ENCODE data around the gene SORCS2. TPM values are rescaled to one million over a fixed set of nuclear protein-coding genes. Genes with fewer than 3 reads are reported as not detected.

SORCS2 gene
- total RNA-seq (10 to 100 TPM in 1 of 9 donors, 1 to 10 TPM in 8; 1.1 to 15.5 (median 1.5) TPM), polyA plus RNA-seq (1 to 10 TPM in 2 of 3 donors, under 1 TPM in 1; 0.67 to 1.3 (median 1.3) TPM)
- long read RNA-seq, donor 1: 0 reads
- long read RNA-seq, donor 2: 0 reads
- long read RNA-seq, donor 3: 0 reads
- long read RNA-seq, donor 4: 0 reads
- long read RNA-seq, donor 5, partial matches to known transcripts: 0 of 2 reads
- long read RNA-seq, donor 5, other reads (novel, unspliced or antisense): 2 of 2 reads
- long read RNA-seq, donor 6: 0 reads
- long read RNA-seq, donor 7: 0 reads
- long read RNA-seq, donor 8: 0 reads
- long read RNA-seq, donor 9: 0 reads
- long read RNA-seq, donor 10: 0 reads

GRCh38 chr4:7192252-7193029, at the start of gene SORCS2:
Gene SORCS2 (plus strand): TSS chr4:7192538.
- intact Hi-C loops (cut with DNase I): loop anchor here (5.0 kb wide), 4 partner anchors 105 to 530 kb away; no protein-coding TSS in a partner anchor
- no peak for TF ChIP-seq POLR2A (IDR thresholded peaks at IDR 0.05)
- peak in 4 of 6 experiments; percentile 26 to 88 (median 80) for TF ChIP-seq CTCF (IDR thresholded peaks at IDR 0.05)
- no peak within 1 kb of the TSS for H3K27ac ChIP-seq
- 0 to 1% (median 1%) methylated on average over 12 to 115 of the region's 116 CpGs for whole genome bisulfite sequencing, 4 donors
- peaks cover 23% of the 10 kb centered on the region for H3K27me3 ChIP-seq
- H3K36me3 ChIP-seq (replicated peaks in 1 of 2): no peaks in the 10 kb centered on the region
- H3K4me3 ChIP-seq: peak within 1 kb of the TSS in 1 of 4 donors; percentile 52
- no peaks in the 10 kb centered on the region for H3K9me3 ChIP-seq (replicated peaks in 1 of 3)
- peak; percentile 34 to 69 (median 65) for DNase-seq
- no peaks in the 10 kb centered on the region for H3K4me1 ChIP-seq (replicated peaks in 1 of 2)

- H3K4me1 ChIP-seq (replicated peaks in 1 of 2): no peaks in the 10 kb centered on the region
- 87 to 92% (median 91%) methylated on average over 9 to 17 of the region's 17 CpGs for WGBS, 4 donors
- no peak overlapping the region for H3K27ac ChIP-seq
- H3K9me3 ChIP-seq (replicated peaks in 1 of 3): no peaks in the 10 kb centered on the region
- no peaks in the 10 kb centered on the region for H3K27me3 ChIP-seq
- DNase-seq: no peak
- no peak overlapping the region for H3K4me3 ChIP-seq
- intact Hi-C loops (cut with DNase I): no loop called here
- H3K36me3 ChIP-seq (replicated peaks in 1 of 2): no peaks in the 10 kb centered on the region
- TF ChIP-seq POLR2A (IDR thresholded peaks at IDR 0.05) (no peak), CTCF (IDR thresholded peaks at IDR 0.05) (no peak)
These were observed 47.7 kb upstream of the SORCS2 start for GRCh38 chr4:7144374-7145290.

- H3K4me1 ChIP-seq (replicated peaks in 1 of 2): no peaks in the 10 kb centered on the region
- intact Hi-C loops (cut with DNase I): no loop called here
- no peaks in the 10 kb centered on the region for H3K9me3 ChIP-seq (replicated peaks in 1 of 3)
- WGBS, 4 donors: 73 to 77% (median 75%) methylated on average over 10 to 14 of the region's 14 CpGs
- no peaks in the 10 kb centered on the region for H3K27me3 ChIP-seq
- DNase-seq: no peak
- no peak overlapping the region for H3K4me3 ChIP-seq
- TF ChIP-seq CTCF (IDR thresholded peaks at IDR 0.05) (no peak), POLR2A (IDR thresholded peaks at IDR 0.05) (no peak)
- no peak overlapping the region for H3K27ac ChIP-seq
- no peaks in the 10 kb centered on the region for H3K36me3 ChIP-seq (replicated peaks in 1 of 2)
These were observed 46.9 kb upstream of the SORCS2 start for GRCh38 chr4:7145291-7145934.
